ENCODE results near the gene CCDC88A. TPM values are rescaled to one million over a fixed set of nuclear protein-coding genes. Genes with fewer than 3 reads are reported as not detected.
A peak's percentile ranks its signal among the peaks of the same experiment; 100 is the strongest.

CCDC88A gene
- total RNA-seq, 1 donor from 2014 or later, result 66.7 TPM

DNA sequence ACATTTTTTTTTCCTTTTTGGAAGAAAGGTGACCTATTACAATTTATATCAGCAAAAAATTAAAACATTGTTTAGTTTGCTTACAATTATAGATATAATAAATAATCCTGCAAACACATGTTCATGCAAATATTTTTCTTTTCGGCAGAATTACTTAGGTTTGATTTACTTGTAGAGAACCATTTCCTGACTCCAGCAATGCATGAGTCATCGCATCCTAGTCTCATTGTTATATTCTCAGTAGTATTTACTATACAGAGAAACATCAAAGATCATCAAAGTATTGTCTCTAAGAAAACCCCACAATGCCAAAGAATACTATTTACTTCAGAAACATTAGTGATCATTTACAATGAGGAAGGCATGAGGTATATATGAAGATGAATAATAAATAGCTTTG lies 110.2 kb downstream of the CCDC88A start:
- Histone ChIP-seq H3K4me3 (ENCODE audit: insufficient read depth, low read depth, low read length) (no peak overlapping the region), H3K36me3 (ENCODE audit: insufficient read depth, low read length) (peaks cover 8% of the 10 kb centered on the region), H3K27ac (ENCODE audit: low read depth, low read length) (no peak overlapping the region), H3K4me1 (ENCODE audit: insufficient read depth, low read length) (no peaks in the 10 kb centered on the region), H3K9me3 (ENCODE audit: insufficient read depth, low read depth, low read length) (no peaks in the 10 kb centered on the region), H3K9ac (ENCODE audit: low read length) (no peak overlapping the region), H3K79me2 (ENCODE audit: insufficient read depth, low read length) (no peaks in the 10 kb centered on the region), H4K20me1 (ENCODE audit: insufficient read depth, low read length) (no peaks in the 10 kb centered on the region), H3K4me2 (ENCODE audit: low read length) (no peak overlapping the region), H3K27me3 (ENCODE audit: insufficient read depth, low read length) (no peaks in the 10 kb centered on the region), H2AFZ (ENCODE audit: low read depth, low read length) (no peak overlapping the region)
- DNase-seq (ENCODE audit: low read depth) (peak; percentile 61), FAIRE-seq (no peak)
- peaks cover 4% of the 10 kb centered on the region for H3K36me3 Mint-ChIP-seq (ENCODE audit: low read depth, unreplicated experiment)
- H3K4me3 Mint-ChIP-seq (ENCODE audit: unreplicated experiment), result no peak overlapping the region
- no peak overlapping the region for H3K27ac Mint-ChIP-seq (ENCODE audit: unreplicated experiment)
- H3K9me3 Mint-ChIP-seq (ENCODE audit: unreplicated experiment), result no peaks in the 10 kb centered on the region
- H3K27me3 Mint-ChIP-seq (ENCODE audit: low read depth, unreplicated experiment), result no peaks in the 10 kb centered on the region
- TF ChIP-seq CTCF (IDR thresholded peaks at IDR 0.05; ENCODE audit: insufficient read depth, low read depth, low read length) (no peak), EZH2 (IDR thresholded peaks at IDR 0.05; ENCODE audit: insufficient read depth, low read length) (no peak)
- peaks cover 14% of the 10 kb centered on the region for H3K4me1 Mint-ChIP-seq (ENCODE audit: low read depth, unreplicated experiment)

GRCh38 chr2:55302241-55302640 lies 117.4 kb downstream of the CCDC88A start:
- no peak overlapping the region for H3K4me3 Mint-ChIP-seq (ENCODE audit: unreplicated experiment)
- peaks cover 4% of the 10 kb centered on the region for H3K36me3 Mint-ChIP-seq (ENCODE audit: low read depth, unreplicated experiment)
- Histone ChIP-seq H3K79me2 (ENCODE audit: insufficient read depth, low read length) (no peaks in the 10 kb centered on the region), H3K27ac (ENCODE audit: low read depth, low read length) (no peak overlapping the region), H3K4me2 (ENCODE audit: low read length) (no peak overlapping the region), H4K20me1 (ENCODE audit: insufficient read depth, low read length) (no peaks in the 10 kb centered on the region), H3K4me3 (ENCODE audit: insufficient read depth, low read depth, low read length) (no peak overlapping the region), H2AFZ (ENCODE audit: low read depth, low read length) (no peak overlapping the region), H3K4me1 (ENCODE audit: insufficient read depth, low read length) (no peaks in the 10 kb centered on the region), H3K36me3 (ENCODE audit: insufficient read depth, low read length) (peaks cover 5% of the 10 kb centered on the region), H3K27me3 (ENCODE audit: insufficient read depth, low read length) (no peaks in the 10 kb centered on the region), H3K9me3 (ENCODE audit: insufficient read depth, low read depth, low read length) (no peaks in the 10 kb centered on the region), H3K9ac (ENCODE audit: low read length) (no peak overlapping the region)
- H3K9me3 Mint-ChIP-seq (ENCODE audit: unreplicated experiment), result no peaks in the 10 kb centered on the region
- DNase-seq (ENCODE audit: low read depth) (no peak), FAIRE-seq (no peak)
- TF ChIP-seq CTCF (IDR thresholded peaks at IDR 0.05; ENCODE audit: insufficient read depth, low read depth, low read length), result no peak
- no peak for TF ChIP-seq EZH2 (IDR thresholded peaks at IDR 0.05; ENCODE audit: insufficient read depth, low read length)
- H3K4me1 Mint-ChIP-seq (ENCODE audit: low read depth, unreplicated experiment), result no peaks in the 10 kb centered on the region
- no peak overlapping the region for H3K27ac Mint-ChIP-seq (ENCODE audit: unreplicated experiment)
- H3K27me3 Mint-ChIP-seq (ENCODE audit: low read depth, unreplicated experiment), result no peaks in the 10 kb centered on the region

DNA sequence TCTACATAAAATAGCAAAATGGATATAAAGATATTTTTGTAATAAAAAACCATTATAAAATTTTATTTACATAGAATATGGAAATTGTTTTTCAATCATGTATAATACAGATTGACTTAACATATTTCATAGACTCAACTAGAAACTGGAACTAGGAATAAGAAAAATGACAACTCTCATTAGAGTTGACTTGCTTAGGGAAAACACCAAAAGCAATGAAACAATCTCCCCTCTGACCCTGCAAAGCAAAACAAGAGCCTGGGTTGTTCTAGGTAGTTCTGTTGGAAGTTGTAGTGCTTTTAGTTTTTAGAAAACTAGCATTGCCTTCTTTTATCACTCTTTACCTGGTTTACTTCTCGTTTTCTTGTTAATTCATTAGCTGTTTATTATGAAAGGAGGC lies 118.4 kb downstream of the CCDC88A start:
- Histone ChIP-seq H3K9me3 (ENCODE audit: insufficient read depth, low read depth, low read length) (no peaks in the 10 kb centered on the region), H3K27me3 (ENCODE audit: insufficient read depth, low read length) (no peaks in the 10 kb centered on the region), H2AFZ (ENCODE audit: low read depth, low read length) (no peak overlapping the region), H4K20me1 (ENCODE audit: insufficient read depth, low read length) (no peaks in the 10 kb centered on the region), H3K4me1 (ENCODE audit: insufficient read depth, low read length) (no peaks in the 10 kb centered on the region), H3K27ac (ENCODE audit: low read depth, low read length) (no peak overlapping the region), H3K4me3 (ENCODE audit: insufficient read depth, low read depth, low read length) (no peak overlapping the region), H3K79me2 (ENCODE audit: insufficient read depth, low read length) (no peaks in the 10 kb centered on the region), H3K9ac (ENCODE audit: low read length) (no peak overlapping the region), H3K36me3 (ENCODE audit: insufficient read depth, low read length) (peaks cover 3% of the 10 kb centered on the region), H3K4me2 (ENCODE audit: low read length) (no peak overlapping the region)
- TF ChIP-seq EZH2 (IDR thresholded peaks at IDR 0.05; ENCODE audit: insufficient read depth, low read length), result no peak
- TF ChIP-seq CTCF (IDR thresholded peaks at IDR 0.05; ENCODE audit: insufficient read depth, low read depth, low read length), result no peak
- Mint-ChIP-seq H3K27me3 (ENCODE audit: low read depth, unreplicated experiment) (no peaks in the 10 kb centered on the region), H3K36me3 (ENCODE audit: low read depth, unreplicated experiment) (peaks cover 4% of the 10 kb centered on the region), H3K27ac (ENCODE audit: unreplicated experiment) (no peak overlapping the region), H3K4me1 (ENCODE audit: low read depth, unreplicated experiment) (no peaks in the 10 kb centered on the region), H3K9me3 (ENCODE audit: unreplicated experiment) (no peaks in the 10 kb centered on the region), H3K4me3 (ENCODE audit: unreplicated experiment) (no peak overlapping the region)
- no peak for DNase-seq (ENCODE audit: low read depth)
- no peak for FAIRE-seq

Measured in astrocyte (in vitro differentiated cells and primary cell).